K562 treated with DMSO at 1 percent for 48 hours (cell line): ENCODE measurements around the gene KRTAP11-1. TPM values are rescaled to one million over a fixed set of nuclear protein-coding genes. Genes with fewer than 3 reads are reported as not detected.

Experiments used
- total RNA-seq: library from RNA; unstranded; fragments of 300-600 nt; gene quantifications from 2 replicates; pipeline ENCODE4 v1.2.3, GENCODE V29; 2022; ENCODE audit warnings: low replicate concordance; ENCODE audit errors: extremely low read depth

KRTAP11-1 gene
- not detected in 2 replicates for total RNA-seq

DNA sequence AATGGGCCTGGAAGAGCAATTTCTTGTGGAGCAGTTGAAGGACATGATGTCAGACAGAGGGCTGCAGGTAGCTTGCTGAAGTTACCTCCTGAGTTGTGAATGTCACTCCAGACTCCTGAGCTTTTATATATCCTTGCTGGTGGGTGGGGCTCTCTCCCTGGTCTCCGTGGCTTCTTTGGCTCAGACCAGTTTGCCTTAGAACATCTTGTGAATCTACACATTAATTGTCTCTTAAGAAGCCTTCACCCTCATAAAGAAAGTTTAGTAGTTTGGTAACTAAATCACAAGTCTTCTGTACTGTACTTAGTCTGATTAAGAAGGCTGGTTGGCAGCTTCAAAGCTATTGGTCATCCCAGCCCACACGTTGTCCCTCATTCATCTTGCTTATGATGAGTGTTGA, at the start of gene KRTAP11-1:
TSS of gene KRTAP11-1 (minus strand) at position 101 of the 400 bp plus-strand sequence. CDS start at position 45, 56 bp downstream.

Other genes with a start within 250 kb of the KRTAP11-1 start
- gene KRTAP20-2, start 246.4 kb downstream of the KRTAP11-1 start, total RNA-seq, result not detected in 2 replicates
- gene KRTAP20-3, start 238.7 kb downstream of the KRTAP11-1 start, total RNA-seq, result not detected in 2 replicates
- not detected in 2 replicates for gene KRTAP21-3, start 162.8 kb downstream of the KRTAP11-1 start, total RNA-seq
- gene KRTAP21-2, start 134.3 kb downstream of the KRTAP11-1 start, total RNA-seq, result not detected in 2 replicates
- gene KRTAP21-1, start 126.2 kb downstream of the KRTAP11-1 start, total RNA-seq, result not detected in 2 replicates
- not detected in 2 replicates for gene KRTAP8-1, start 68.3 kb downstream of the KRTAP11-1 start, total RNA-seq
- not detected in 2 replicates for gene KRTAP7-1, start 51.8 kb downstream of the KRTAP11-1 start, total RNA-seq
- gene KRTAP19-8, start 156.9 kb upstream of the KRTAP11-1 start, total RNA-seq, result not detected in 2 replicates